ENCODE data around the gene EPHB4.

EPHB4 gene

DNA sequence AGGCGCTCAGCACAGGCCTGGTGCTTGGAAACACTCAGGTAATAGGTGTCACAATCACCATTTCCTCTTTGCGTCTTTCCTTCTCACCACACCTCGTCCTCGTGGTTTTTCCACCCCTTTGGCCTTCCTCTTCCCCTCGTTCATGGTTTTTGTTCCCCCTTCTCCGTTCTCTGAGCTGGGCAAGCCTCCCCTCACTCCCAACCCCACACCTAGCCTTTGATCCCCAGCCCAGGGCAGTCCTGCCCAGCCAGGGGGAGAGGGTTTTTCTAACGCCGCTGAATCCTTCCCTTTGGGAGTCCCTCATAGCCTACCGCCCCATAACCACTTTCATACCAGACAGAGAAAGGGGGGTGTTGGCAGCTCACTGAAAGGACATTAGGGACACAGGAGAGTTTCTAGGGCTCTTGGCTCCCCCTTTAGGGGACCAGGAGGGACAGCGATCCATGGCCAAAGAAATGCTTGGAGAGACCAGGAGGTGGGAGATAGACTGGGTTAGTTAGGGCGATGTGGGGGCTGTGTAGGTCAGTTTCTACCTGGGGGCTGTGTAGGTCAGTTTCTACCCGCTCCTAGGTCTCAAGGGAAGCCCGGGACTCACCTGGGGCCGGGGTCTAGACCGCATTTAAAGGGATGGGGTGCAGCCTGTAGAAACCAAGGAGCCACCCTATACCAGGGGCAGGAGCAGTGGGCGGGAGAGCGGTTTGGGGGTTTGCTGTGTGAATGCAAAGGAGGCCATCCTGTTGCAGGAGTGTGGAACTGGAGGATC is 1.4 kb downstream of the EPHB4 start:
- H3K4me3 ChIP-seq (ENCODE audit: low read depth, low read length): peak overlapping the region; percentile 74
- TF ChIP-seq CTCF (IDR thresholded peaks at IDR 0.05; ENCODE audit: control insufficient read depth, extremely low read depth, insufficient read depth): peak; percentile 33
- no peak for DNase-seq (ENCODE audit: low read depth)

- H3K4me3 ChIP-seq (ENCODE audit: low read depth, low read length): no peak overlapping the region
- no peak for DNase-seq (ENCODE audit: low read depth)
- TF ChIP-seq CTCF (IDR thresholded peaks at IDR 0.05; ENCODE audit: control insufficient read depth, extremely low read depth, insufficient read depth): no peak
Measured at GRCh38 chr7:100825215-100825671, 2.1 kb downstream of the EPHB4 start.

GRCh38 chr7:100824499-100825214 is 2.7 kb downstream of the EPHB4 start:
- H3K4me3 ChIP-seq (ENCODE audit: low read depth, low read length): no peak overlapping the region
- no peak for TF ChIP-seq CTCF (IDR thresholded peaks at IDR 0.05; ENCODE audit: control insufficient read depth, extremely low read depth, insufficient read depth)
- DNase-seq (ENCODE audit: low read depth): no peak

DNA sequence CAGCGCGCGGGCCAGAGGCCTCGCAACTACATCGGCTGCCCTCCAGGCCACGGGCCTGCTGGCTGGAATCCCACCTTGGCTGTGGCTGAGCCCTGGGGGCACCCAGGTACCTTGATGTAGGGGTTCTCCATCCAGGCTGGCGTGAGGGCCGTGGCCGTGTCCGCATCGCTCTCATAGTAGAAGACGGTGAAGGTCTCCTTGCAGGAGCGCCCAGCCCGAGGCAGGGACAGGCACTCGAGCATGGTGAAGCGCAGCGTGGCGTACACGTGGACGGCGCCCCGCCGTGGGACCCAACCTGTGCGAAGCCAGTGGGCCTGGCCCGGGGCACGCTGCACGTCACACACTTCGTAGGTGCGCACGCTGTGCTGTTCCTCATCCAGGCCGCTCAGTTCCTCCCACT is 3.8 kb downstream of the EPHB4 start:
- DNase-seq (ENCODE audit: low read depth): no peak
- no peak overlapping the region for H3K4me3 ChIP-seq (ENCODE audit: low read depth, low read length)
- no peak for TF ChIP-seq CTCF (IDR thresholded peaks at IDR 0.05; ENCODE audit: control insufficient read depth, extremely low read depth, insufficient read depth)

DNA sequence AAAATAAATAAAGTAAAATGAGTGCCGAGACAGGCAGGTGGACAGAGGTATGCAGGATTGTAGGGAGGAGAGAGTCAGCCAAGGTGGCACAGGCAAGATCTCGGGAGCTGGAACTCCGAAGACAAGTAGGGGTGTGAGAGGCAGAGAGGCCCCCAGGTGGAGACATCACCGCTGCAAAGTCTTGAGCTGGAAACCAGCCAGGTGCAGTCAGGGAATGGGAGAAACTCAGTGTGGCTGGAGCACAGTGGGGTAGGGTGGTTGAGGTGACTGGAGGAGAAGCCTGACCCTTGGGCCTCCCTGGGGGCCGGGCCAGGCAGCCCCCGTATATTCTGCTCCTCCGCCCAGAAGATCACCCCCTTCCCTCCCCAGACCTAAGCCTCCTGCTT is 4.2 kb downstream of the EPHB4 start:
- TF ChIP-seq CTCF (IDR thresholded peaks at IDR 0.05; ENCODE audit: control insufficient read depth, extremely low read depth, insufficient read depth): no peak
- no peak for DNase-seq (ENCODE audit: low read depth)
- H3K4me3 ChIP-seq (ENCODE audit: low read depth, low read length): no peak overlapping the region

DNA sequence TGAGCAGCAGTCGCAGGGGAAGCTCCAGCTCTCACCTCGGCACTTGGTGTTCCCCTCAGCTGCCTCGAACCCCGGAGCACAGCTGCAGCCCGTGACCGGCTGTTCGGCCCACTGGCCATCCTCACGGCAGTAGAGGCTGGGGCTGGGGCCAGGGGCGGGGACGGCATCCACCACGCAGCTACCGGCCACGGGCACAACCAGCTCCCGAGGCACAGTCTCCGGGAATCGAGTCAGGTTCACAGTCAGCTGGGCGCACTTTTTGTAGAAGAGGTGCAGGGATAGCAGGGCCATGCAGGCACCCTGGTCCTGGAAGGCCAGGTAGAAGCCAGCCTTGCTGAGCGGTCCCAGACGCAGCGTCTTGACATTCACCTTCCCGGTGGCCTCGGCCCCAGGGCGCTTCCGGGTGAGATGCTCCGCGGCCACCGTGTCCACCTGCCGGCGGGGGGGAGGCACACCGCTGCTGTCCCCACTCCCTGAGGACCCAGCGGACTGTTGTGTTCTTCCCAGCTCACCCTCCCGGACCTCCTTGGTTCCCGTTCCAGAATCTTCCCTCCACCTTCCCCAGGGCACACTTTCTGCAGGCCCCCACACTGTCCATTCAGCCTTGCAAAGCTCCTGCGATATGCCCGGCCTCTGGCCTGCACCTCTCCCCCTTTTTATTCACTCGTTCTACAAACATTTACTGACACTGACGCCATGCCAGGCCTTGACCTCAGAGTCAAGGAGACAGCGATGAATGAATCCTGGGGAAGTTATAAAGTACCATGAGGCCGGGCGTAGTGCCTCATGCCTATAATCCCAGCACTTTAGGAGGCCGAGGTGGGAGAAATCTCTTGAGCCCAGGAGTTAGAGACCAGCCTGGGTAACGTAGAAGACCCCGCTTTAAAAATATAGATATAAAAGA is 4.8 kb downstream of the EPHB4 start:
- no peak for DNase-seq (ENCODE audit: low read depth)
- H3K4me3 ChIP-seq (ENCODE audit: low read depth, low read length): no peak overlapping the region
- no peak for TF ChIP-seq CTCF (IDR thresholded peaks at IDR 0.05; ENCODE audit: control insufficient read depth, extremely low read depth, insufficient read depth)

All from LNCaP clone FGC (cell line).